ENCODE data around the gene ESPL1.

The ESPL1 gene

DNA sequence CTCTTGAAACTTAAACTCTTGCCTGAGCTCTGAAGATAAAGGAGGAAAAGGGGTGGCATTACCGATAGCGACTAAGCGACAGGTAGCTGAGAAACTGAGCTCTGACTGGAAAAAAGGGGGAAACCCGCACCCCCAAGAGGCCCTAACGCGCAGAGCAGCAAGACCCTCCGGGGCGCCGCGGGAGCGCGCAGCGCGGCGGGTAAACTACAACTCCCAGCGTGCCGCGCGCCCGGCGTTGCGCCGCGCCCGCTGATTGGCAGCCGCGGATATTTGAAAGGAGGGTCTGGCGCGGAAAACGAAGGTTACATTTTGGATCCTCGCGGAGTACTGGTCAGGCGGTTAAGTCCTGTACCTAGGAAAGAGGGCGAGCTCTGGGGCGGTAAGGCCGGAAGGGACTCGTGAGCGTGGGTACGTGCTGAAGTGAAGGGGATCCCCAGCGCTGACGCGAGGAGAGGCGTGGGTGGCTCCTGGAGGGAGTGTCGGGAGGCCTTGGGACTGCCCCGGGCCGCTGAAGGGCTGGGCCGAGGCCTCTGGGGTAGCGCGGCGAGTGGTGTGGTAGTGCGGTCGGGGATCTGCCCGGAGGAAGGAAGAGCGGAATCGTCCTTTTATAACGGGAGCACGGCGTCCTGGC is at the start of gene ESPL1:
TSS of gene ESPL1 (plus strand) at position 301 of the 631 bp plus-strand sequence. CDS start 468 bp downstream, outside the sequence.
- Mint-ChIP-seq H3K4me3 (peak within 1 kb of the TSS; percentile 93), H3K36me3 (peaks cover 7% of the 10 kb centered on the region), H3K9me3 (no peaks in the 10 kb centered on the region), H3K4me1 (peaks cover 38% of the 10 kb centered on the region), H3K27me3 (no peaks in the 10 kb centered on the region), H3K27ac (peak within 1 kb of the TSS; percentile 88)
- peak; percentile 96 for ATAC-seq

DNA sequence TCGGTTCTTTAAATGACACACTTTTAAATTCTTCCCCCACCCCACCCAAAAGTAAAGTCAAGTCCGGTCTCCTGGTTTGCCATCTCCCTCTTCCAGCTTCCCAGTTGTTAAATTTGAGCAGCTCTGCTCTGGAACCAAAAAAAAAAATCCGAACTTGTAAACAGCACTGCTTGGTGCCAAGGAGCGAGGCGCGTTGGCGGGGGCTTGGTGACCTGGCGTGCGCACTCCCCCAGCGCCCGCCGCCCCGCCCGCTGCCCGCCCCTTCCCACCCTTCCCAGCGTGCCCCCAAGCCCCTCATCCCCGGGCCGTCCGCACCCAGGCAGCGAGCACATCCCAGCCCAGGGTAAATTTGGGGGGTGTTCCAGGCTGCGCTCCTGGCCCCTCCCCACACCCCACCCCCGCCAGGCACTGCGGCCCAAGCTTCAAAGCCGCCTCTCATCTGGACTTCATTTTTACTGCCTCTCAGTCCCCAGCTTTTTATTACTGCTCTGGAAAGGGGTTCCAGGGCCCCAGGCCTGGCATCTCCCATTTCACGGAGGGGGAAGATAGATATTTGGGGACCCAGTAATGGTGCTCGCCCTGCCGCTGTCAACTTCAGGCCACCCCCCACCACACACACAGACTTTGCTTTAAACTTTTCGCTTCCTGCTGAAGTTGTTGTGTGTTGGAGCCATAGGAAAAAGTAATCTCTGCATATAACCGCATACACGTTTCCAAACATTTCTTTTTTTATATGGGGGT is 49.4 kb upstream of the ESPL1 start:
- peak overlapping the region; percentile 94 for H3K4me3 Mint-ChIP-seq
- peaks cover 11% of the 10 kb centered on the region for H3K36me3 Mint-ChIP-seq
- H3K27me3 Mint-ChIP-seq = no peaks in the 10 kb centered on the region
- no peak for ATAC-seq
- no peaks in the 10 kb centered on the region for H3K9me3 Mint-ChIP-seq
- H3K4me1 Mint-ChIP-seq = peaks cover 73% of the 10 kb centered on the region
- H3K27ac Mint-ChIP-seq = peak overlapping the region; percentile 93

DNA sequence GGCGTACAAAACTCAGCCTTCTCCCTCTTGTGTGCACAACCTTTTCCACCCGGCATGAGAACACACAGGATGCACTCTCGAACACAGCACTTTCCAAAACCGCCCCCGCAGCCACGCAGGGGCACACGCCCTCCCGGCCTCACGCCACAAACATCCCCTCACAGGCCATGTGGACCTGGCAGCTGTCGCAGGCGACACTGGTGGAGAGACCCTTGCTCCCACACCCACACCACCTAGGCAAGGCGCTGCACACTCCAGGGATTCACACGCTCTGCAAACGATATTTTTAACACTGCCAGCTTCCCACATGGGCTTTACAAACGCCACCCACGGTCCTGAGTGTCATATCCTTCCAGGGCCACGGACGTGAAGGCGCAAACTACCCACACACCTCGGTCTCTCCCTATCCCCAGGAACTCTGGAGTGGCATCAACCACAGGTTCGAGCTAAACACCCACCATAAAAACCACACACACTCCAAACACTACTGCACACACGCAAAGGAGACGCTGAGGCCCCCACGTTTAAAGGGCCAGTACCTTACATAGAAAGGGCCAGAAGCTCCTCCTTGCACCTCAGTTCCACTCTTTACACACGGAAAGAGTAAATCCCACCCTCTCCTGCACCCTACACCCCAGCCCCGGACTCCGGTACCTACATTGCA is 48.7 kb upstream of the ESPL1 start:
- peak overlapping the region; percentile 94 for H3K4me3 Mint-ChIP-seq
- no peaks in the 10 kb centered on the region for H3K27me3 Mint-ChIP-seq
- H3K4me1 Mint-ChIP-seq = peaks cover 66% of the 10 kb centered on the region
- peaks cover 6% of the 10 kb centered on the region for H3K36me3 Mint-ChIP-seq
- no peaks in the 10 kb centered on the region for H3K9me3 Mint-ChIP-seq
- peak; percentile 57 for ATAC-seq
- H3K27ac Mint-ChIP-seq = peak overlapping the region; percentile 93

DNA sequence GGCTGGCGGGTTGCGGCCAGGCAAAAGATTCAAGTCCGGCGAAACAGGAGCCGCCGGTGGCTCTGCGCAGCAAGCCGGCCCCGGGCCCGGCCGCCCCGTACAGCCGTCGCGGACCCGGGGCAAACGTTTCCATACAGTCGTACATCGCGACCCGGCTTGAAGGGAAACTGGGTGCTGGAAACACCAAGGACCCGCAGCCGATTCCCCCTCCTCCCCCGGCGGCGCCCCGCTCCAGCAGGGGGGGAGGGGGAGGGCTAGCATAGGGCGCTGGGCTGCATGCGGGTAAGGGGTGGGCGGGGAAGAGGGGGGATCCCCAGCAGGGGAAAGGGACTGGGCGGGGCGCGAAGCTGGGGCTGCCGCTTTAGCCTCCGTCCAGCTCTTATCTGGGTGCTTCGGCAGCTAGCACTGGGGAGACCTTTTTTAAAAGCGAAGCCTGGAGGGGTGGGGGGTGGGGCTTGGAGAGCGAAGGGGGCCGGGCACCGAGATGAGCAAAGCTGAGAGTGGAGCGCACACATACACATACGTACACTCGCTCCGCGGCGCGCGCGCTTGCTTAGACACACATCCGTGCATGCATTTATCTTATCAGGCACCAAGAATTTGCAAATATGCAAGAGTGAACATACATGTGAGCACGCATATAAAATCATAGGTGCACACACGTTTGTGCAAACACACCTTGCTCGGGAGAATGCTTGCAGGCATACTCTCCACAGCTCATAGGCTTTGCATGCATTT is 48.0 kb upstream of the ESPL1 start:
- Mint-ChIP-seq H3K4me1 (peaks cover 65% of the 10 kb centered on the region), H3K36me3 (peaks cover 6% of the 10 kb centered on the region), H3K27me3 (no peaks in the 10 kb centered on the region), H3K9me3 (no peaks in the 10 kb centered on the region), H3K4me3 (peak overlapping the region; percentile 94), H3K27ac (peak overlapping the region; percentile 93)
- peak; percentile 69 for ATAC-seq

DNA sequence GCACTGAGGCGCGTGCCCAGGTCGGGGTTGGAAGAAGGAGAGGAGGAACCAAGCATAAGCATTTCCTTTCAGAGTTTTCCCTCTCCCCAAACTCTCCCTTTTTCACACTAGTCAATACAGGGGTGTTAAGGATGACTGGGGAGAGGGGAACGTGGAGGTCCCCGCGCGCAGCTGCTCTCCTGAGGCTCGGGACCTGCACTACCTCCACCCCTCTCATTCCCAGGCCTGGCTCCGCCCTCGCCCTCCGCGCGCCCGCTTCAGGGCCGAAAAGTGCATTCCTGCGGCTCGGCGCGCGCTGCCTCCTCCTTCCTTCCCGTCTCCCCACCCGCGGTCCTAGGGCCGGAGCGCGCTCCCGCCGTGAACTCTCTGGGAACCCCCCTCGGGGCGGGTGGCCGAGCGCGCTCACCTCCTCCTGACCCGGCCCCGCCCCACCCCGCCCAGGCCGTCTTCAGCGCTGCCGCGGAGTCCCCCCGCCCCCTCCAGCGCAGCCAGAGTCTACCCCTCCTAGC is 47.4 kb upstream of the ESPL1 start:
- H3K27me3 Mint-ChIP-seq = no peaks in the 10 kb centered on the region
- H3K9me3 Mint-ChIP-seq = no peaks in the 10 kb centered on the region
- peaks cover 65% of the 10 kb centered on the region for H3K4me1 Mint-ChIP-seq
- peaks cover 12% of the 10 kb centered on the region for H3K36me3 Mint-ChIP-seq
- H3K27ac Mint-ChIP-seq = peak overlapping the region; percentile 93
- ATAC-seq = peak; percentile 82
- peak overlapping the region; percentile 94 for H3K4me3 Mint-ChIP-seq

DNA sequence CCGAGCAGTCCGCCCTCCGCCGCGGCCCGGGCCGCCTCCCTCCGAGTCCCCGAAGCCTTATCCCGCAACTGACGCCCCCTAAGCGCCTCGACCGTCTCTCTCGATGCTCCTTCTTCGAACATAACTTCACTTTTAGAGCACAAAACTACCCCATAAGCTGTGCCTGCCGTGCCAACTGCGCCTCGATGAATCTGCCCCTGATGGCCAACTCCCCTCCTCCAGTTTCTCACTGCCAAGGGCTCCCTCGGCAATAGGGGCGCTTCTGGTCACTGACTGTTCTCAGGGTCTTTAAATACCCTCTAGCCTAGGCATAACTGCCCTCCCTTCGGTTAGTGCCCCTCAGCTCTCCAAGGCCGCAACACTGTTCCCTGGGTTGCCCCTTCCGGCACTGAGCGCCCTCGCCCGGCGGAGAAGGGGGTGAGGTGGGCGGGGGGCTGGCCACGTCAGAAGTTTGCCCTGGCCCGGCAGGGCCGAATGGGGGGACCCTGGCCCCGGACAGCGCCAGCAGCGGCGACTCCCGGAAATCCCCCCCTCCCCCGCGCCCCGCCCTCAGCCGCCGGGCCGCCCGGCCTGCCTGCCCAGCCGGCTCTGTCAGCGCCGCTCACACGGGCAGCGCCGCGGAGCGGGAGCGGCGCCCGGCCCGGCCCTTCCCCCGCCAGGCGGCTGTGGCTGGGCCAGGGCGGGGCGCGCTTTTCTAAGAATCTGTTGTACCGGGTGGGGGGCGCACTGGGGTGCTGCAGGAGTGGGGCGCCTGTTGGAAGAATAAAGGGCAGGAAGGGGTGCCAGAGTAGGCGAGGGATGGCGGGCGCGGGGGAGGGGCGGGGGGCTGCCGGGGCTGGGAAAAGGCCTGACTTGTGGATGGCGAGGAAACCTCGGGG is 46.7 kb upstream of the ESPL1 start:
- peaks cover 58% of the 10 kb centered on the region for H3K4me1 Mint-ChIP-seq

DNA sequence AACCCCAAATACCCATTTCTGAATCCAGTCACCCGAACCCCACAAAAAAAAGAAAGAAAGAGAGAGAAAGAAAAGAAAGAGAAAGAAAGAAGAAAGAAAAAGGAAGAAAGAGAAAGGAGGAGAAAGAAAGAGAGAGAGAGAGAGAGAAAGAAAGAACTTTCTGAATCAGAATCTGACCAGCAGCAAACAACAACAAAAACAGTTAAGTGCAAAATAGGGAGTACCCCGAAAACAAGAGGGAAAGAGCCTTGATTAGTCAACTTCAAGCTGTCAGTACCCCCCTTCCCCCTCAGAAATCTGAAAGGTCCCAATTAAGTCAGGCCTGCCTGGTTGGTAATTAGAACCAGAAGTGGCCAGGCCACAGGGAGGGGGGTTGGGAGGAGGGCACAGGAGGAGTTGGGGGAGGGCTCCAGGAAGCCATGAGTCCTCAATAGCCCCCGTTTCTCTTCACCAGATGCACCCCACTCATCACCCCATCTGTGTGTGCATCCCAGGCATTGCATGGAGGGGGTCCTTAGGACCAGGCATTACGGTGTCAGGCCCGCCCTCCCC is 45.9 kb upstream of the ESPL1 start:
- ATAC-seq = no peak
- peaks cover 50% of the 10 kb centered on the region for H3K4me1 Mint-ChIP-seq
- H3K9me3 Mint-ChIP-seq = no peaks in the 10 kb centered on the region
- H3K27me3 Mint-ChIP-seq = no peaks in the 10 kb centered on the region
- H3K27ac Mint-ChIP-seq = peak overlapping the region; percentile 93
- peak overlapping the region; percentile 94 for H3K4me3 Mint-ChIP-seq
- H3K36me3 Mint-ChIP-seq = peaks cover 18% of the 10 kb centered on the region

More for the DNA sequence above, 46.7 kb upstream of the ESPL1 start:
- Mint-ChIP-seq H3K27ac (peak overlapping the region; percentile 93), H3K27me3 (no peaks in the 10 kb centered on the region), H3K4me3 (peak overlapping the region; percentile 94), H3K36me3 (peaks cover 12% of the 10 kb centered on the region), H3K9me3 (no peaks in the 10 kb centered on the region)
- peak; percentile 46 for ATAC-seq

DNA sequence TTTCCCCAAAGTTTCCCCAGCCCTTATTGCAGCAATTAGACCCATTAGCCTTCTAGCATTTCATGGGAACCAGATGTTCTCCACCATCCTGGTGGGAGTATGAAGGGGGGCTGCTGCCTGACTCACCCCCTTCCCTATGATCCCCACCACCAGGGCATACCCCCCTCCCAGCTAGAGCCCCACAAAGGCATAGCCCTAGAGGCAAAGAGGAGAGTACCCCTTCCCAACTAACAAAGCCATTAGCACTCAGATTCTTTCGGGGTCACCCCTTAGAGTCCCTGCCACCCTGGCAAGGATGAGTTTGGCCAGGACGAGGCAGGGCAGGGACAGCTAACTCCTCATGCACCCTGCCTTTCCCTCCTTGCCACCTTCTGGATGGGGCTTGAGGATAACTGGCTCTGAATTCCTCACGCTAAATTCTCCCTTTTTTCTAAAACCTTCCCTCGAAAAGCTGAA is 45.3 kb upstream of the ESPL1 start:
- H3K4me3 Mint-ChIP-seq = peak overlapping the region; percentile 5
- peaks cover 44% of the 10 kb centered on the region for H3K4me1 Mint-ChIP-seq
- no peaks in the 10 kb centered on the region for H3K9me3 Mint-ChIP-seq
- no peak overlapping the region for H3K27ac Mint-ChIP-seq
- H3K36me3 Mint-ChIP-seq = peaks cover 19% of the 10 kb centered on the region
- ATAC-seq = no peak
- no peaks in the 10 kb centered on the region for H3K27me3 Mint-ChIP-seq

DNA sequence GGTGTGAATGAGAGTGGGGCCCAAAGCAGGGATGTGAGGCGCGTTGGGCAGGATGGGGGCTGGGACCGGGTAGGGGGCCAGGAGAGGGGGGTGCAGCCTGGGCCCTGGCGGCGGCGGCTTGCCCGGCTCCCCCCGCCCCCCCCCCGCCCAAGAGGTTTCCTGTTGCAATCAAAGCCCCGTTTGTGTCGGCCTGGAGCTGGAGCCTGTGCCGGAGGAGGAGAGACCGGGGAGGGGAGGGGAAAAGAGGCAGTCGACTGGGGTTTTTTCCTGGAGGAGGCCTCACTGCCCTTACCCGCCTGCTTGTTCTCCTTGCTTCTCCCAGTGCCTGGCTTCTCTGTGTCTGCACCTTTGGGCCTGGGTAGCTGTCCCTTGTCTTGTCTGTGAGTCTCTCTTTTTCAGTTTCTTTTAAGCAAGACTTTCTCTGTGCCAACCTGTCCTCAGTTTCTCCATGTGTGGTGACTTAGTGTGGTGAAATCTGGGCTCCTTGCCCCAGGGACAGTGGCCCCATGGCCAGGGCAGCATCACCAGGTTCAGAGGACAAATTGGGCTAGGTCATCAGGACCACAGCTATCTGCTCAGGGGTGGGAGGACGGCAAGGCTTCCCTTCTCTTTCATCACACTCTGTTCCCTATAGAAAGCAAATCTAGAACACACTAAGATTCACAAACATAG is 44.6 kb upstream of the ESPL1 start:
- Mint-ChIP-seq H3K27ac (no peak overlapping the region), H3K4me3 (no peak overlapping the region), H3K9me3 (no peaks in the 10 kb centered on the region), H3K36me3 (peaks cover 19% of the 10 kb centered on the region), H3K4me1 (peaks cover 37% of the 10 kb centered on the region), H3K27me3 (no peaks in the 10 kb centered on the region)
- no peak for ATAC-seq

DNA sequence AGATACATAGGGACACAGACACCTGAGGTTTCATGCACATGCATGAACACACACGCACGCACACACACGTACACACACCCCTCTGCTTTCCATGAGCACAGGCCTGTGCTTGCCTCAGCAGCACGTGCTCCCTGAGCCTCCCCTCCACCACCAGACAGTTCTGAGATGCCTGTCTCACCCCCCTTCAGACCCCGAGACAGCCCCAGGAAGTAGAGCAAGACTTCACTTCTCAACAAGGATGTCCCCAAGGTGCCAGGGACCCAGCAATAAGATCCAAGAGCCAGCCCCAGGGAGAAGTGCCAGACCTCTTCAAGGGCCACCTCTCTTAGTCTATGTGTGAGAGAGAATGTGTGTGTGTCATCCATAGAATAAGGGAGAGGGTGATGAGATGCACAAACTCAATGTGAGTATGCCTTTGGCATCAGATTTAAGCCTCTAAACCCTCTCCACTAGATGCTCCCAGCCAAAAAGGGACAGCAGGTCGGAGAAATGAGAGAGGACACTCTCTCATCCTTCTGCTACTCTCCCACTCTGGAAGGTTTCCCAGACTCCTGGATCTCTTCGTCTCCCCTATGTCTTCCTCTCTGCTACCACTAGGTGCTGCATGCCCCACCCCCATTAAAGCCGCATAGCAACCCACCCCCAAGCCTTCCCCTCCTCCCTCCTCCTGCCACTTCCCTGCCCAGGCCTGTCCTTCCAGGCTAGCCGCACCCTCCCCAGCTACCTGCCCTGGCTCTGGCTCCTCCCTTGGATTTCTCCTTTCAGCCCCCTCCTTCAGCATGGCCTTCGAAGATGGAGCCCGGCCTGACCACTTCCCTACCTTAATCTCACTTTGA is 43.8 kb upstream of the ESPL1 start:
- peaks cover 32% of the 10 kb centered on the region for H3K4me1 Mint-ChIP-seq
- ATAC-seq = no peak
- peaks cover 21% of the 10 kb centered on the region for H3K36me3 Mint-ChIP-seq
- H3K4me3 Mint-ChIP-seq = no peak overlapping the region
- peak overlapping the region; percentile 38 for H3K27ac Mint-ChIP-seq
- H3K9me3 Mint-ChIP-seq = no peaks in the 10 kb centered on the region
- H3K27me3 Mint-ChIP-seq = no peaks in the 10 kb centered on the region

DNA sequence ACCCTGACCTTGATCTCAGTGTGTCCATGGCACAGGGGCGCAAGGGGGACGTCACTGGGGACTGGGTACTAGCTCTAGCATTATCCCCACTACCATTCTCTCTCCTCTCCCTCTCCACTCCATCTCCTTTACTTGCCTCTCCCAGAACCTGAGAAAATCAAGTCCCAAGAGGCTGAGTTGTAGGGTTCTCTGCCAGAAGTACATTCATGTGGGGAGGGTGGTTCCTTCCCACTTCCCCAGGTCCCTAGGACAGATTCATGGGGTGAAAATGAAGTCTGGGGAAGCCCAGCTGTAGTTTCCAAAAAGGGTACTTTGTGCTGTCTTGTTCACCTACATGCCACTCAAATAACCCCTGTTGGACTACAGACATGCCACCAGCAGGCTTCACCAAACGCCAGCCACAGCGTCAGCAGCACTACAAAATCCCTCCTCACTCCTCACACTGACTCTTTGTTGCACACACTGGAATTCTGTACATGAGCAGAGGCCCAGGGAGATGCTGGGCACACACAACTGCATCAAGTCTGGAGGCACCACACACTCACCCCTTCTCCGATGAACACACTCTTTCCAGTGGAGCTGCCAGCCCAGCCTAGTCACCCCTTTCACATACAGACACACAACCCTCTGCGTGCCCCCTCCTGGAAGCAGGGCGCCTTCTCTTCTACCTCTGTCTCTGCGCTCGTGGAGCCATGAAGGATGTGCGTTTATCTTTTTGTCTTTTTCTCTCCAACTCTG is 43.0 kb upstream of the ESPL1 start:
- Mint-ChIP-seq H3K27me3 (no peaks in the 10 kb centered on the region), H3K4me3 (no peak overlapping the region), H3K36me3 (peaks cover 27% of the 10 kb centered on the region), H3K9me3 (no peaks in the 10 kb centered on the region), H3K4me1 (peaks cover 35% of the 10 kb centered on the region), H3K27ac (peak overlapping the region; percentile 38)
- ATAC-seq = no peak

DNA sequence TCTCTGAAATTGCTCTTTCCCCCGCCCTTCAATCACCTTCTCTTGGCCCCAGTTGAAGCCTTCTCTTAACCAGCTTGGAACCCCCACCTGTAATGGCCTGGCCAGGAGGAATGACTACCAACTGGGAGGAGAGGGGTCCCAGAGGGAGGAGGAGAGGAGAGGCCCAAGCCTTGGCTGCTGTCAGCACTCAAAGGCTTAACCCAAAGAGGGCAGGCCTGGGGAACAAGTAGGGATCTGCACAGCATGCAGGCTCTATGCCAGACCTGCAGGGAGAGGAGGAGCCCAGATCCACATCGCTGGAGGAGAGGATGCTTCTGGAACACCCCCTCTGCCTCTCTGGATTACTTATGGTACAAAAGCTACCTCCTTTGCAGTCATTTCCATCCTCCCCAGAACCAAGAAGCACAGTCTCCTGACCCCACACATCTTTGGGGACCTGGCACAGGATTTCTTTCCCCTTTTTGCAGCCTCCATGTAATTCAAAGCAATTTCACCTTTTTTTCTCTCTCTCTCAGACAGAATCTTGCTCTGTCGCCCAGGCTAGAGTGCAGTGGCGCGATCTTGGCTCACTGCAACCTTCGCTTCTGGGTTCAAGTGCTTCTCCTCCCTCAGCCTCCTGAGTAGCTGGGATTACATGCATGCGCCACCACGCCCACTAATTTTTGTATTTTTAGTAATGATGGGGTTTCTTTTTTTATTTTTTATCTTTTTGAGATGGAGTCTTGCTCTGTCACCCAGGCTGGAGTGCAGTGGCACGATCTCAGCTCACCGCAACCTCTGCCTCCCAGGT is 42.3 kb upstream of the ESPL1 start:
- ATAC-seq = no peak
- Mint-ChIP-seq H3K4me1 (peaks cover 39% of the 10 kb centered on the region), H3K27me3 (no peaks in the 10 kb centered on the region)

More for the DNA sequence above, 42.3 kb upstream of the ESPL1 start:
- Mint-ChIP-seq H3K27ac (peak overlapping the region; percentile 38), H3K4me3 (no peak overlapping the region), H3K36me3 (peaks cover 27% of the 10 kb centered on the region), H3K9me3 (no peaks in the 10 kb centered on the region)

Data from stimulated activated memory B cell treated with anti-CD40 and anti-IgM and Interleukin-4, amounts not matched to agents 10 μg/mL and 1 μg/mL and 100 μg/mL, for 72 hours (primary cell).